ENCODE data around the gene OVCA2.
"Not testable (repeated sequence)": the region's sequence is repeated elsewhere in the genome, so short reads cannot be mapped to it uniquely, and the experiment has no call there.

Gene OVCA2

DNA sequence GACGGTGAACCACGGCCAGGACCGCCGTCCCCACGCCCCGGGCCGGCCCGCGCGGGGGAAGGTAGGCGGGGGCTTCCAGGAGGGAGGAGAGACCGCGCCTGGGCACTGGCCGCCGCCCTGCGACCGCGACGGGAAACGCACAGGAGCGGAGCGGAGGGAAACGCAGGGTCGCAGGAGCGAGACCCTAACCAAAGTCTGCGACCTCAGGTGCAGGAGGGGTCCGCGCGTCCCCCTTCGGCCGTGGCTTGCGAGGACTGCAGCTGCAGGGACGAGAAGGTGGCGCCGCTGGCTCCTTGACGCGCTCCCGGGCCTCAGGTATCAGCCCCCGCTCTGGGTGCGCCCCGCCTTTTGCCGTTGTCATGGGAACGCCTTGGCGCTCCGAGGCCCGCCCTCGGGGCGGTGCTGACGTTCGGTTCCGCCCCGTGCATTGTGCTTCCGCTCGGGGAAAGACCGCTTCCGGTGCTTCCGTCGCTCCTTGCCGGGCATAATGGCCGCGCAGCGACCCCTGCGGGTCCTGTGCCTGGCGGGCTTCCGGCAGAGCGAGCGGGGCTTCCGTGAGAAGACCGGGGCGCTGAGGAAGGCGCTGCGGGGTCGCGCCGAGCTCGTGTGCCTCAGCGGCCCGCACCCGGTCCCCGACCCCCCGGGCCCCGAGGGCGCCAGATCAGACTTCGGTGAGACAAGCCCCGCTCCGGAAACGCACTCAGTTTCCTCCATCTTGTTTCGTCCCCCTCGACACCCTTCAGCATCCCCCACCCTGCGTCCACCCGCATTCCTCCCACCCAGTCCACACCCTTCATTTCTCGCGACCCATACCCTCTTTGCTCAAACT, at the start of gene OVCA2:
TSS of gene OVCA2 (plus strand) at position 462 of the 829 bp plus-strand sequence. CDS start at position 488, 26 bp downstream.
- DNase-seq = peak; percentile 95

DNA sequence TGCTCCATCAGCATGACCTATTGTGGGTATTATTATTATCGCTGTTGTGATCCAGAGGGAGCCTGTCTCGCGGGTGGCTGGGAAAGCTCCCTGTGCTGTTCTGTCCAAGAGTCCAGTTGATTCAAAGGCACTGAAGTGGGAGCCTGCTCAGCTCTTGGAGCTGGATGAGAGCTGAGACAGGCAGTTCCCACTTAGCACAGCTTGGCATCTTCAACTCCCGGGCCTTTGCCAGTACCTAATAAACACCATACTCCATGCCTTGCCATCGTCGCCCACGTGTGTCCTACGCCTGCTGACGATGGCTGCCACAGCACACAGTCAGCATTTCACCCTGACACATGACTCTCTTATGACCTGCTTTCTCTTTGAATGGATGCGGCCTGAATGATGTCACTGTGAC, 49.3 kb upstream of the OVCA2 start:
- no peak for DNase-seq

DNA sequence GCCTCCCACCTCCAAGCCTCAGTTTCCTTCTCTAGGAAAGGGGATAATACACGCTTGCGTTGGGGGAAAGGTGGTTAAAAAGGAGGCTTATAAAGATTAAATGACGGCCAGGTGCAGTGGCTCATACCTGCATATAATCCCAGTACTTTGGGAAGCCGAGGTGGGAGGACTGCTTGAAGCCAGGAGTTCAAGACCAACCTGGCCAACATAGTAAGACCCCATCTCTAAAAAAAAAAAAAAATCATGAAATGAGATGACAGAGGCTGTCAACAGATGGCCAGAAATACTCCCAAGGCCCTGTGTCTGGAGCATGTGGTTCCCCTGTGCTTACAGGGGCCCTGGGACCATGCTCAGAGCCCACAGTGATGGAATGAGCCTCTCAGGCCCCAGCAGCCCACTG, 47.1 kb upstream of the OVCA2 start:
- no peak for DNase-seq

DNA sequence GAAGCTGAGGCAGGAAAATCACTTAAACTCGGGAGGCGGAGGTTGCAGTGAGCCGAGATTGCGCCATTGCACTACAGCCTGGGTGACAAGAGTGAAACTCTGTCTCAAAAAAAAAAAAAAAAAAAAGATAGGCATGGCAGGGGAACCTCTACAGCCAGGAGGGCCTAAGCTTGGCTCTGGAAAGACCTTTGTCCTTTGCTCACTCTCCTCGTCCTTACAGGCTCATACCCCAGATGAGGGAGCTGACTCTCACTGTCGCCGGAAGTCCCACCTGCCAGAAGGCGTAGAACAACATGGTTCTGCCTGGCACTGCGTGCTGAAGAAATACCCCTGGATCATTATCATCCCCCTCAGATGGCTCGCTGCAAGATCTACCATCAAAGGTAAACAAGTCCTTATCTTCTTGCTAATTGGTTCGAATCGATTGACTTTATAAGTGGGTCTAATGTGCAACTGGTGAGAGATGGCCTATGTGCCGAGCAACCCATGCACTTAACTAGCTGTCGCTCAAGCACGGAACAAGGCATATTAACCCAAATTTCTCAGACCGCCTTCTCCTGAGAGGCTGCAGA, 46.4 kb upstream of the OVCA2 start:
- no peak for DNase-seq

DNA sequence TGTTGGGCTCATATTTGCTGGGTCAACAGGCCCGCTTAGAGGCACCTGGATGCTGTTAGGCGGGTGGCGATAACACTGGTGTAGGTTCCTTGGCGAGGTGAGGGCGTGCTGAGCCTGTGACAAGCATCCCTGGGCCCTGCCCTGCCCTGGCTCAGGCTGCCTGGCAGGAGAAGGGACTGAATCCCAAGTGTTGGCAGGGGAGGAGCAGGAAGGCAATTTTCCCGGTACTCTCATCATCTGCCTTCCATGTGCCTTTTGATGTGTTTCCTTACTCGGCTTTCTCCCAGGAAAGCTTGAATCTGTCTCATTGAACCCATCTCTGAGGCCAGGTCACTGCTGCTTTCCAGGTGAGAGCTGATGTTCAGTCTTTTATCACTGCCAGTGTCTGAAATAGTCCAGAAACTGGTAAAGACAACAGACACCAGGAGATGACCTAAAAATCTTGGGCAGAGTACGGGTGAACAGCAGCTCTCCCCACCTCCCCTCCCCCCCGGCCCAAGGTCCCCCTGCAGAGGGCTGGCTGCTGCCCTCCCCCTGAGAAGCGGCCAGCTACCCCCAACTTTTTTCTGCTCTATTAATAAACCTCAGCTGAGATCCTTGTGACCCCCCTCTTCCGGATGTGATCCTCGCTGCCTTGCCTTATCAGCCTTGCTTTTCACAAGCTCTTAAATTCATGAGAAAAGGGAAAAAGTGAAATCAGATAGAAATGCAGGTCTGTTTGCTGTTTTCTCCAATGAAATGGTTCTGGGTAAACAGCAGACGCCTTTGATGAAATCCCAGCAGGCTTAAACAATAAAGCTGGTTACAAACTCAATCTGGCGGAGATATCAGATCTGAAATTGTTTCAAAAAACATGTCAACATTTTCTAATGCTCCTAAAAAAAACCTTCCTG, 45.7 kb upstream of the OVCA2 start:
- no peak for DNase-seq

DNA sequence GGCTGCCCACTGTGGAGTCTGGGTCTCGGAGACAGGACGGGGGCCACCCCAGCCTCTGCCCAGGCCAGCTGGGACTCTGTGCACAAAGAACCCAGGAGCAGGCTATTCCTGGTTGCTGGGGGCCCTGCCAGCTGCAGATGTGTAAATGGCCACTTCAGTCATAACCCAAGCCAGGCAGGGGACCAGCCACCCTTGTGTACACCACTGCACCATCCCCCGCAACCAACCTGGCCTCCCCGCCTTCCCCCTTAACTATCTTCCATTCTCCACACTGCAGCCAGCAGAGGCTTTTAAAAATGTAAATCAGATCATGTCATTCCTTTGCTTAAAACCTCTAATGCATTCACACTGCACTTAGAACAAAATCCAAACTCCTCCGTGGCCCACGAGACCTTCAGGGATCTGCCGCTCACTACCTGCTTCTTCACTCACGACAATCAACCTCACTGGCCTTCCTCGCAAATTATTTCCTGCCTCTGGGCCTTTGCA, 45.0 kb upstream of the OVCA2 start:
- DNase-seq = no peak

DNA sequence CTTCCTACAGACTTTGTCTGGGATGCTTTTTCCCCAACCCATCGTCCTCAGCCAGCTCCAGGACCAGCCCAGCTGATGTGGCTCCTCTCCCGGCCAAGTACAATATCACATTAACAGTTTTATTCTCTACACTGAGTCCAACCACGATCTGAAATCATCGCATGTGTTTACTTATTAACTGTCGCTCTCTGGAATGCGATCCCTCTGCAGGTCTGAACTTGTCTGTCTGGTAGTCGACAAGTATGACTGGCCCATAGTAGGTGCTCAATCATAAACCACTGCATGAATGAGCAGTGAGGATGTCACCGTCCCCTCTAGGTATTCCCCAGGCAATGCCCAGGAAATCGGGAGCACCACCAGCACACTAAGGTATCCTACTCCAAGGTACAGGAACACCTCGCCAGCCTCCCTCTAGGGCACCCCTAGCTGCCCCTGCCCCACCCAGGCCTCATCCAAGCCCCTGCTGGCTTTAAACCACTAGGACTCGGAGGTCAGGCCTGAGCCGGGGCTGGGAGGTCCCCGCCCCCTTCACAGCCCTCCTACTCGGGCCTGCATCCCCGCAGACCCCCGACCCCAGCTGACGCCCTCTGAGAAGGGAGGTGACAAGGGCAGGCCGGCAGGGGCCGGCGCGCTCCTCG, 44.4 kb upstream of the OVCA2 start:
- DNase-seq = no peak

DNA sequence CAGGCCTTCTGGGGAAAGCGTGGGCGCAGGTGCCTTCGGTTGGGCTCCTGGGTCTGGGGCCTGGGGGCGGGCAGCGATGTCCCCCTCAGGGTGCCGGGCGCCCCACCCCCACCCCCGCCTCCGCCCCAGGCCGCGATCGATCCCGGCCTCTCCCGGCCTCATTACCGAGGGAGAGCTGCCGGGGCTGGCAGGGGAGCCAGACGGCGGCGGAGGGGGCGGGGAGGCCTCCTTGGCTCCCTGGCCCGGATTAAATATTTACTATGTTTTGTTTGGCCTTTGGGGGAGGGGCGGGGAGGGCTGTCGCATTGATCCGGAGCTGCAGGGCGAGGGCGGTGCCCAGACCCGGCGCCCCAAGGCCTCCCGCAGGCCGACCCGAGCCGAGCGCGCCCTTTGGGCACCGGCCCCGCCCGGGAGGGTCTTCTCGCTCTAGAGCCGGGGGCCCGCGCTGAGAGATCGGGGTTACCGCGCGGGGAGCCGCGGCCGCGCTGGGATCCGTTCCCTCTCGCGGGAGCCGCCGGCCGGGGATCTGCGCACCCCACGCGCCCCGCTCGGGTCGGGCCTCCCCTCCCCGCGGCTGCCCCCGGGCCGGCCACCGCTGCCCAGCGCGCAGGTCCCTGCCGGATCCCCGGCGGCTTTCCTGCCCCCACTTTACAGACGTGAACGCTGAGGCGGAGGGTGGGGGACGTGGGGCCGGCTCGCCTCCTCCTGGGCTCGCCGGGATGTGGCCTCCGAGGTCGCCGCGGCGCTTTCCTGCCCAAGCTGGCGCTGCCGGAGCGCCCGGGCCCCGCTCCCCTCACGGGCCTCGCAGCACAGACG, 43.7 kb upstream of the OVCA2 start:
- DNase-seq = no peak

DNA sequence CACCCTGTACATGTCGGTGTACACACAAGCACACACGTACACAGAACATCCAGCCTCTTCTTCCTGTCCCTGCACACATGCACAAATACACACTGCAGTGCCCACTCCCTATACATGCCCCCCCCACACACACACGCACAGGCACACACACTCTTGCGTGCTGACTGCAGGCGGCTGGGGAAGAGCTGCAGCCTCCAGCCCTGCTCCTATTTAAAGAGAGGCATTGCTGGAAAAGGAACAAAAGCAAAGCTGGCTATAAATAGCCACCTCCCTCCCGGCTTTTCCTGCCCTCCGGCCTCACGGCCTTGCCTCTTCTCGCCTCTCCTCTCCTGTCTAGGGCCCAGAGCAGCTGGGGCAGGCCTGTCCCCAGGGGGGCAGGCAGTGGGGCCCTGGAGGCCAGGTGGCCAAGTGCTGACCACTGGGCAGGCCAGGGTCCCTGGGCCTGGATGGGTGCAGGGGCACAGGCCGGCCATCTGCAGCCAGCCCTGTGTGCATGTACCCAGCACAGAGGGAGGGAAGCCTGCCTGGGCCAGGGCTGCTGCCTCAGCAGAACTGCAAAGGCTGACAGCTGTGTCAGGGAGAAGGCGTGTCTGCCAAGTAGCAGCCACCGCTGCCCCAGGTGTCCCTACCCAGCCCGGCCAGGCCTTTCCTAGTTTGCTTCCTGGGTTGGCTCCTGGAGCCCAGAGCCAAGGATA, 42.1 kb upstream of the OVCA2 start:
- DNase-seq = no peak

DNA sequence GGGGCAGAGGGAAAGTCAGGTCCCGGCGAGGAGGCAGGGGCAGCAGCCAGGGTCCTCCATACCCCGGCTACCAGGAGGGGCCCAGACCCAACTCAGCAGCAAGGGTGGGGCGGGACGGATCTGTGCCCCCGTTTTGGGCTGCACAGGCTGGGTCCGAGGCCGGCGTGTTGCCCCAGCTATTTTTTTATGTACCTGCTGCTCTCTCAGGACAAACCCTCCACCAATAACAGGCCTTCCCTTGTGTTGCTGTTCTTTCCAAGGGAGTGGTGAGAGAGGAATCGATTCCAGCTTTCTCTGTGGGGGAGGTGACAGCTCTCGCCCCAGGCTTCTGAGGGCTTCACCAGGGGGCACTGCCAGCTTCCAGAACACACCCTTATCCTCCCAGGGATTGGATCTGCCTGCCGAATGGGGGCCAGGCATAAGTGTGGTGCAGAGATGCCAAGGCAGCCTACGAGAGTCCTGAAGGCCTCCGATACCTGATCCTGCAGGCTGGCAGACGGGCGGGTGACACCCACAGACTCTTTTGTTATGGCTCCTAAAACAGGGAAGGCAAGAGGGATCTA, 39.0 kb upstream of the OVCA2 start:
- DNase-seq = no peak

DNA sequence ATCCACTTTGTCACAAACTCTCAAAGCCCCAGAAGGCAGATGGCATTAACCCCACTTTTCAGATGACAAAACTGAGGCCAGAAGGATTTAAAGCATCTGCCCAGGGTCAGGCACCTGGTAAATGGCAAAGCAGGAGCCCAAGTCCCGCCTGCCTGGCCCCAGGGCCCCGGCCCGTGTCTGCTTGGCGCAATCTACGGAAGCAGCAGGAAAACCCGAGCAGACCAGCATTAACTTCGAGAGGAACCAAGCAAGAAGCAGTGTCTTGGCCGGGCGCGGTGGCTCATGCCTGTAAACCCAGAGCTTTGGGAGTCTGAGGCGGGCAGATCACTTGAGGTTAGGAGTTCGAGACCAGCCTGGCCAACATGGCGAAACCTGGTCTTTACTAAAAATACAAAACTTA, 38.3 kb upstream of the OVCA2 start:
- DNase-seq = no peak

DNA sequence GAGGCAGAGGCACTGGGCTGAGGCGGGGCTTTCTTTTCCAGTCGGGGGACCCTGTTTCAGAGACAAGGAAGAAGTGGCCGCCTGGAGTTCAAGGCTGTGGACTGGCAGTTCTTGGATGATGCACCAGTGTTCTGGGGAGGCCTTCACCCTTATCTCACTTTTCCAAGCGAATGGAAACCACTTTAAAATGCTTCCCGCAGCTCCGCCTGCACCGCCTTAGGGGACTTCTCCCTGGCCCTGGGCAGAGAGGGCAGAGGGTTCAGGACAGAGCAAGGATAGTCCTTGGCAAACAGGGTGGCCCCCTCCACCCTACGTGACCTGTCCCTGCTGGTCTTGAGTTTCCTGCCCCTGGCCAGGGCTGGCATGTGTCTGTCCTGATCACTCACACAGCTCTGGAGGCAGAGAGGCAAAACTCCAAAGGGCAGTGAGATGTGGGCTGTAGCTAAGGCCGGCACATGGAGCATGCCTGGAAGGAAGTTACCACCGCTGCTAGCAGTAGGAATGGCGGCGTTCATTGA, 37.3 kb upstream of the OVCA2 start:
- no peak for DNase-seq

DNA sequence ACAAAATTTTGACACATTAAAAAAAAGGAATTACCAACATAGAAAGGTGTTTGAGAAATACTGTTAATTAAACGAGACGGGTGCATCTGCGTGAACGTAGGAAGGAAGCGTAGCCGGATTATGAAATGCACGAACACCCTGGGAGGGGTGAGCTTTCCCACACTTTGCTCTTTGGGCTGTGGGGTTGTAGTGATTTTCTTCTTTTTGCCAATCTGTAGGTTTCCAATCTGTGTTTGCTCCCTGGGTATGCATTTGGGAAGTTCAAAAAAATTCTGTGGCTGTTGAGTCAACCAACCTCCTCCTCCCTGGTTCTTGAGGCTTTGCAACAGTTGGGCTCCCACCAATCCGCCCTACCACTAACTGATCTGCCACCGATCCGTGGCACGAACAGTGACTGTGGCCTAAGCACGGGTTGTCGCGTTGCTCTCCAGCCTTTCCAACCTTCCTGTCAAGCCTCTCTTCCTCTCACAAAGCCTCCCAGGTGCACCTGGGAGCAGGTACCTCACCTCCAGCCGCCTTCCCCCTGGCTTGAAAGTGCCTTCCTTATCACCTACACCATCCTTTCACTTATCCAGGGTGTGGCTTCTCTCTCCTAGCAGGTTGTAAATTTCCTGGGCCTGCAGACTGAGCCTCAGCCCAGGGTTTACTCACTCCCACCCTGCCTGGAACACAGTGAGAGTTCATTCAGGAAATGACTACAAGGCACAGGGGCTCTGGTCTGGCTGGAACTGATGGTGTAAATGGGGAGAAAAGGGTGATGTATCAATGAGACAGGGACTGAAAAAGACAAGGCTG, 33.3 kb upstream of the OVCA2 start:
- DNase-seq = no peak

DNA sequence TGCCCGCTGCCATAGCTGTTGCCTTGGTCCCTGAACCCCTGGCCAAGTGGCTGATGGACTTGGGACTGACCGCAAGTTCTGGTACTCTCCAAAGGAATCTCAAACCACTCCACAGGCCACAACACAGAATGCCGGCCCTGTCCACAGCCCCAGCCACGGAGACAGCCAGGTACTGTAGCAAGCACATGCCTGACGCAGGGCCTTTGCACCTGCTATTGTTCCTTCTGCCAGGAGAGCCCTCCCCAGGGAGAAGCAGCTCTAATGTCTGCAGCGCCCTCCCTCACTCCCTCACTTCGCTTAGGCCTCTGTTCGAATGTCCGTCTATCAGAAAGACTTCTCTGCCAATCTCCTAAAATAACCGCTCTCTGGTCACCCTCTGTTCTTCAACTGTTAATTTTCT, 32.1 kb upstream of the OVCA2 start:
- DNase-seq = no peak

DNA sequence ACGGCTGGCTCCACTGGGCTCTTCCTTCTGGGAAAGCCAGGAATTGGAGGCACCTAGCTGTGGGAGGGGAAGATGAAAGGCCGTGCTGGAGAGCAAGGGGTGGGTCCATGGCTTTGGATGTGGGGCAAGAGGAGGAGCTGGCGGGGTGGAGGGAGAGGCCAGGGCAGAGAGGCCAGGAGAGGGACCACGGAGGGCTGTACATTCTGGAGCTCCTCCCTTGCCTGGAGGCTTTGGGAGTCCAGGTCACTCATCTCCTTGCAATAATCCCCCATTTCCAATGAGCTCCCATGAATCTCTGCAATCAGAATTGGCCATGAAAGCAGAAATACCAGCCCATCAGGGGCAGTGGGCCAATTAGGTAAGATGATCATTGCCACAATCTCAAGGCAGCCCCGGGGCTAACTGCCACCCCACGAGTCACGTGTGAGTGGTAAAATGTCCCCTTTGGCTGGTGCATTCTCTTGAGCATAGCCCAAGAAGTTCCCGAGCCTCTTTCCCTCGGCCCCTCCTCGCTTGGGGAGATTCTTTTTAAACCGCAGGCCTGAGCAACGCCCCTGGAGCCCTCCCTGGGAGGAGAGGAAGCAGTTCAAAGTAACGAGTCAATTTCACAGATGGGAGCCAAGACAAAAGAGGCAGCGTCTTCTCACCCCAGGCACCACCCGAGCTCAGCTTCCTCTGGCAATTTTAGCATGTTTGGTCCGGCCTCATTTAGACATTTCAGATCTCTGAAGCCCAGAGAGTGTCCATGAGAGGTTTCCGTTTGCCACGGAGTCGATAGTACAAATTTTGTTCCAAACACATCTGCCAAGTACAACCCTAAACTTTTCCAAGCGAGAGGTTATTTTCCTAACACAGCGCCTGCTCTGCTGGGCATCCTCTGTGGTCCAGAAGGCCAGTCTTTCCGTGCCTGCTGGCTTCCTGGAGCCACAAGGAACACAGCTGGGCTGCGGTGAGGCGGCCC, 30.1 kb upstream of the OVCA2 start:
- DNase-seq = no peak

DNA sequence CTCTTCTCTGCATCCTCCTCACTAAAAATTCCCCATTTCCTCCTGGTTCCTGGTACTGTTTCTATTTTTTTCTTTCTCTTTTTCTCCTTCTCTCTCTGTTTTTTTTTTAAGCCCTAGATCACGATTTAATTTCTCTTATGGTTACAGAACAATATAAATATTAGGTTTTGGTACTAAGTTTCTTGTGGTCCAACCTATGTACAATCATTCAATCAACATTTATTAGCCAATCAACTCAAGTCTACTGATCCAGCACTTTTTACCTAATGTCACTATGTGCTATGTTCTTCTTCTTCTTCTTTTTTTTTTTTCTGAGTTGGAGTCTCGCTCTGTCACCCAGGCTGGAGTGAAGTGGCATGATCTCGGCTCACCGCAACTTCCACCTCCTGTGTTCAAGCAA, 29.3 kb upstream of the OVCA2 start:
- DNase-seq = no peak

DNA sequence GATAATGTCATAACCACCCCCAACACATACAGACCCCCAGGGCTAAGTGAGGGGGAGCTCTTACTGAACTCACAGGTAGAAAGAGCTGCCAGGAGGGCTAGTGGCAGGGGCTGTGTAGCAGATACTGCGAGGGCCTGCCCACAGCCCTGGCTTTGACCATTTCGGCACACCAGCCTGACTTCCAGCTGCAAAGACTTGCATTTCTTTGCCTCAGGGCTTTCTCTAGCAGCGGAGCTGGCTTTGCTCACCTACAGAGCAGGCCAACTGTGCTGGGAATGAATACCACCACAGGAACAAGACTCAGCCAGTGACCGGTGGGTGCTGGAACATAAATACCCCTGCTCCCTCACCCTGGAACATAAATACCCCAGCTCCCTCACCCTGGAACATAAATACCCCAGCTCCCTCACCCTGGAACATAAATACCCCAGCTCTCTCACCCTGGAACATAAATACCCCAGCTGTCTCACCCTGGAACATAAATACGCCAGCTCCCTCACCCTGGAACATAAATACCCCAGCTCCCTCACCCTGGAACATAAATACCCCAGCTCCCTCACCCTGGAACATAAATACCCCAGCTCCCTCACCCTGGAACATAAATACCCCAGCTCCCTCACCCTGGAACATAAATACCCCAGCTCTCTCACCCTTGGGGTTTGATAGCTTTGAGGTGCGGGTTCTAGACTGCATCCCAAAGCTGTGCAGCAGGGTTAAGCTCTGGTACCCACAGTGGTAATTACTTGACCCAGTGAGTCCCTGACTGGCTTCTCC, 28.4 kb upstream of the OVCA2 start:
- DNase-seq = not testable (repeated sequence)

DNA sequence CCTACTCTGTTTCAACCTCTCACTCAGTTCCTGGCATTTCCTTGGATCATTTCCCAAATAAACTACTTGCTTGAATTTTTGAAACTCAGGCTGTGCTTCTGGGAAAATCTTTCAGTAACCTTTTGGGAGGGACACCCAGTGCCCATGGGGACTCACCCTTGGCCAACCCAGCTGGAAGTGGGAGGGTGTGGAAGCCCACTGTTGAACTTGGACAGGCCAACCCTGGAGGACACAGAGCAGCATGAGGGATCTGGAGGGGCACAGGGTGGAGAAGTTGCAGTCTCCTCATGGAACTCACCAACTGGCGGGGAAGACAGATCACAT, 27.9 kb upstream of the OVCA2 start:
- no peak for DNase-seq

All from stimulated activated naive CD4-positive, alpha-beta T cell treated with Interleukin-2 at 50 U/mL for 16 hours (primary cell).